Stimulated activated CD8-positive, alpha-beta memory T cell treated with anti-CD3 and anti-CD28 coated beads, Interleukin-15, amount 100 ng/mL, for 48 hours (primary cell): ENCODE measurements around the gene FOXG1.

Experiments
- DNase-seq, 2 donors: peaks; one replicate each; pipeline ENCODE4 v3.0.0-alpha.2; 2020; ENCODE audit warnings: low read depth in 2 of 2

Gene FOXG1

GRCh38 chr14:28766469-28766955, at the start of gene FOXG1:
Gene FOXG1, plus strand, starts transcription at chr14:28766787. Its CDS starts 493 bp downstream, at chr14:28767280.
- no peak for DNase-seq

GRCh38 chr14:28719130-28719529, 47.5 kb upstream of the FOXG1 start:
- DNase-seq = no peak

- no peak for DNase-seq
Measured at GRCh38 chr14:28731358-28731757, 35.2 kb upstream of the FOXG1 start.

- no peak for DNase-seq
Measured at GRCh38 chr14:28742171-28742846, 24.3 kb upstream of the FOXG1 start.

GRCh38 chr14:28744126-28744525, 22.5 kb upstream of the FOXG1 start:
- no peak for DNase-seq

GRCh38 chr14:28745176-28745575, 21.4 kb upstream of the FOXG1 start:
- DNase-seq = no peak

GRCh38 chr14:28746247-28746646, 20.3 kb upstream of the FOXG1 start:
- DNase-seq = no peak

GRCh38 chr14:28751467-28752058, 15.0 kb upstream of the FOXG1 start:
- DNase-seq = no peak

- DNase-seq = no peak
Measured at GRCh38 chr14:28754209-28754985, 12.2 kb upstream of the FOXG1 start.

GRCh38 chr14:28755198-28755815, 11.3 kb upstream of the FOXG1 start:
- DNase-seq = no peak

GRCh38 chr14:28755884-28756268, 10.7 kb upstream of the FOXG1 start:
- no peak for DNase-seq

GRCh38 chr14:28756269-28756883, 10.2 kb upstream of the FOXG1 start:
- no peak for DNase-seq

- no peak for DNase-seq
Measured at GRCh38 chr14:28756884-28757570, 9.6 kb upstream of the FOXG1 start.

GRCh38 chr14:28757786-28758185, 8.8 kb upstream of the FOXG1 start:
- DNase-seq = no peak

GRCh38 chr14:28758253-28758884, 8.2 kb upstream of the FOXG1 start:
- no peak for DNase-seq

GRCh38 chr14:28758885-28759652, 7.5 kb upstream of the FOXG1 start:
- no peak for DNase-seq

- DNase-seq = no peak
Measured at GRCh38 chr14:28759653-28760313, 6.8 kb upstream of the FOXG1 start.

GRCh38 chr14:28760431-28760996, 6.1 kb upstream of the FOXG1 start:
- no peak for DNase-seq
